ENCODE measurements around the gene PAQR8. TPM values are rescaled to one million over a fixed set of nuclear protein-coding genes. Genes with fewer than 3 reads are reported as not detected.

PAQR8 gene
- total and polyA plus RNA-seq, 4 donors: 0.43 to 3.3 (median 0.74) TPM

- Histone ChIP-seq H3K36me3 (ENCODE audit: control insufficient read depth in 4 of 4, insufficient read depth in 3 of 4, low read depth in 1 of 4, low read length in 3 of 4) (no peaks in the 10 kb centered on the region), H3K9ac (ENCODE audit: low read depth in 1 of 2, low read length in 2 of 2) (no peak overlapping the region), H3K4me3 (ENCODE audit: low read depth in 1 of 3, low read length in 3 of 3) (no peak overlapping the region), H3K27me3 (ENCODE audit: control insufficient read depth in 4 of 4, insufficient read depth in 4 of 4, low read length in 3 of 4) (no peaks in the 10 kb centered on the region), H3K9me3 (ENCODE audit: control insufficient read depth in 4 of 4, low read length in 3 of 4) (no peaks in the 10 kb centered on the region), H3K27ac (ENCODE audit: low read depth in 1 of 2, low read length in 2 of 2) (no peak overlapping the region), H3K4me1 (ENCODE audit: control insufficient read depth in 4 of 4, insufficient read depth in 4 of 4, low read length in 3 of 4) (peaks cover 5 to 17% (median 12%) of the 10 kb centered on the region in 4 donors)
- 93% methylated on average over 3 of the region's 3 CpGs for WGBS
- no peak for DNase-seq (ENCODE audit: low spot score)
- TF ChIP-seq REST (IDR thresholded peaks at IDR 0.05) (no peak), JUND (IDR thresholded peaks at IDR 0.05) (no peak), ZBTB33 (IDR thresholded peaks at IDR 0.05) (no peak), TAF1 (conservative IDR thresholded peaks at IDR 0.05) (no peak), HNF4A (conservative IDR thresholded peaks at IDR 0.05) (no peak), HNF4G (IDR thresholded peaks at IDR 0.05) (no peak), SP1 (IDR thresholded peaks at IDR 0.05) (no peak), RXRA (IDR thresholded peaks at IDR 0.05) (no peak)
- TF ChIP-seq, protein P1, sequence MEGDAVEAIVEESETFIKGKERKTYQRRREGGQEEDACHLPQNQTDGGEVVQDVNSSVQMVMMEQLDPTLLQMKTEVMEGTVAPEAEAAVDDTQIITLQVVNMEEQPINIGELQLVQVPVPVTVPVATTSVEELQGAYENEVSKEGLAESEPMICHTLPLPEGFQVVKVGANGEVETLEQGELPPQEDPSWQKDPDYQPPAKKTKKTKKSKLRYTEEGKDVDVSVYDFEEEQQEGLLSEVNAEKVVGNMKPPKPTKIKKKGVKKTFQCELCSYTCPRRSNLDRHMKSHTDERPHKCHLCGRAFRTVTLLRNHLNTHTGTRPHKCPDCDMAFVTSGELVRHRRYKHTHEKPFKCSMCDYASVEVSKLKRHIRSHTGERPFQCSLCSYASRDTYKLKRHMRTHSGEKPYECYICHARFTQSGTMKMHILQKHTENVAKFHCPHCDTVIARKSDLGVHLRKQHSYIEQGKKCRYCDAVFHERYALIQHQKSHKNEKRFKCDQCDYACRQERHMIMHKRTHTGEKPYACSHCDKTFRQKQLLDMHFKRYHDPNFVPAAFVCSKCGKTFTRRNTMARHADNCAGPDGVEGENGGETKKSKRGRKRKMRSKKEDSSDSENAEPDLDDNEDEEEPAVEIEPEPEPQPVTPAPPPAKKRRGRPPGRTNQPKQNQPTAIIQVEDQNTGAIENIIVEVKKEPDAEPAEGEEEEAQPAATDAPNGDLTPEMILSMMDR (IDR thresholded peaks at IDR 0.05; ENCODE audit: low read depth, low read length, missing input control): no peak
Measured at GRCh38 chr6:52360028-52360427, 1.9 kb upstream of the PAQR8 start.

DNA sequence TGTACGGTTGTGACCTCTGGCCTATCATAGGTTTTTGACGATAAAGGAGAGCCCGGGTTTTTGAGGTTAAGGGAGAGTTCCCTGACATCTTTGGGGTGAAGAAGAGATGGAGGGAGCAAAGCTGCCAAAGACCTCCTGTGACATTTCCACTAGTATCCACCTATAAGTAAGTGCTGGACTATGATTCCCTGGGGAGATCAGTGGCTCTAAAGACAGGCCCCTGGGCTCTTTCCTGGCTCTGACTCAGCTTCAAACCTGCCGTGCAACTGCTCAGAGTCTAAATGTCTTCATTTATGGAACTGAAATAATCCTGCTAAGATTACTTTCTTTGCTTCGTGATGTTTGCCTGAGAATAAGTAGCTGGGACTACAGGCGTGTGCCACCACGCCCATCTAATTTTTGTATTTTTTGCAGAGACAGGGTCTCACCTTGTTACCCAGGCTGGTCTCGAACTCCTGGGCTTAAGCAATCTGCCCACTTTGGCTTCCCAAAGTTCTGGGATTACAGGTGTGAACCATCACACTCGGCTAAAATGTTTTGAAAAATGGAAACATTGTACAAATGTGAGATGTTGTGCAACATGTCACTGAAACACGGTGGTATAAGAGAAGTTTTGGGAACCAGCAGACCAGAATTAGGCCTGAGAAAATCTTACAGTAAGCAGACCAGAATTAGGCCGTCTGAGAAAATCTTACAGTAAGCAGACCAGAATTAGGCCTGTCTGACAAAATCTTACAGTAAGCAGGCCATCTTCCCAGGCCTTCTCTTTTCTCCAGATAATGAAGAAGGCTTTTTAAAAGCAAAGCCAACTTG, 1.1 kb upstream of the PAQR8 start:
- H3K4me3 ChIP-seq (ENCODE audit: low read depth in 1 of 3, low read length in 3 of 3): no peak overlapping the region
- H3K9me3 ChIP-seq (ENCODE audit: control insufficient read depth in 4 of 4, low read length in 3 of 4): no peaks in the 10 kb centered on the region
- no peak for DNase-seq (ENCODE audit: low spot score)
- H3K9ac ChIP-seq (ENCODE audit: low read depth in 1 of 2, low read length in 2 of 2): no peak overlapping the region
- no peaks in the 10 kb centered on the region for H3K27me3 ChIP-seq (ENCODE audit: control insufficient read depth in 4 of 4, insufficient read depth in 4 of 4, low read length in 3 of 4)
- peaks cover 5 to 17% (median 12%) of the 10 kb centered on the region in 4 donors for H3K4me1 ChIP-seq (ENCODE audit: control insufficient read depth in 4 of 4, insufficient read depth in 4 of 4, low read length in 3 of 4)
- 87% methylated on average over 11 of the region's 11 CpGs for WGBS
- no peak overlapping the region for H3K27ac ChIP-seq (ENCODE audit: low read depth in 1 of 2, low read length in 2 of 2)
- H3K36me3 ChIP-seq (ENCODE audit: control insufficient read depth in 4 of 4, insufficient read depth in 3 of 4, low read depth in 1 of 4, low read length in 3 of 4): no peaks in the 10 kb centered on the region
- TF ChIP-seq ATF3 (IDR thresholded peaks at IDR 0.05) (no peak), EGR1 (IDR thresholded peaks at IDR 0.05; ENCODE audit: low read depth in 2 of 2) (no peak), FOXA1 (IDR thresholded peaks at IDR 0.05) (no peak), FOXA2 (IDR thresholded peaks at IDR 0.05) (no peak), REST (IDR thresholded peaks at IDR 0.05) (no peak), JUND (IDR thresholded peaks at IDR 0.05) (no peak), MAX (IDR thresholded peaks at IDR 0.05) (no peak), NR2F2 (IDR thresholded peaks at IDR 0.05) (no peak)
- TF ChIP-seq, protein P1 (IDR thresholded peaks at IDR 0.05; ENCODE audit: low read depth, low read length, missing input control): no peak

Measured in liver (tissue), 9 donors.